Frontal cortex (tissue), 4 donors: ENCODE data around the gene SPN. TPM values are rescaled to one million over a fixed set of nuclear protein-coding genes. Genes with fewer than 3 reads are reported as not detected.
"Not testable (repeated sequence)": the region's sequence is repeated elsewhere in the genome, so short reads cannot be mapped to it uniquely, and the experiment has no call there.

Experiments
- DNase-seq, 2 donors: peaks; one replicate each; pipeline ENCODE4 v3.0.0; 2012; ENCODE audit warnings: low spot score in 2 of 2
- FAIRE-seq: peaks from 2 replicates; lab custom pipeline; 2012; peaks lifted over from hg19 to GRCh38; lab: Jason Lieb, UNC
- total RNA-seq: library from RNA; depleted of rRNA; stranded (reverse); fragments of >200 nt; gene quantifications from one replicate; pipeline ENCODE4 v1.2.3, GENCODE V29; 2014
- donor health status: control.
- donor health status: control.
- donor health status: control.

Gene SPN, protein sequence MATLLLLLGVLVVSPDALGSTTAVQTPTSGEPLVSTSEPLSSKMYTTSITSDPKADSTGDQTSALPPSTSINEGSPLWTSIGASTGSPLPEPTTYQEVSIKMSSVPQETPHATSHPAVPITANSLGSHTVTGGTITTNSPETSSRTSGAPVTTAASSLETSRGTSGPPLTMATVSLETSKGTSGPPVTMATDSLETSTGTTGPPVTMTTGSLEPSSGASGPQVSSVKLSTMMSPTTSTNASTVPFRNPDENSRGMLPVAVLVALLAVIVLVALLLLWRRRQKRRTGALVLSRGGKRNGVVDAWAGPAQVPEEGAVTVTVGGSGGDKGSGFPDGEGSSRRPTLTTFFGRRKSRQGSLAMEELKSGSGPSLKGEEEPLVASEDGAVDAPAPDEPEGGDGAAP
- total RNA-seq: under 0.01 TPM

DNA sequence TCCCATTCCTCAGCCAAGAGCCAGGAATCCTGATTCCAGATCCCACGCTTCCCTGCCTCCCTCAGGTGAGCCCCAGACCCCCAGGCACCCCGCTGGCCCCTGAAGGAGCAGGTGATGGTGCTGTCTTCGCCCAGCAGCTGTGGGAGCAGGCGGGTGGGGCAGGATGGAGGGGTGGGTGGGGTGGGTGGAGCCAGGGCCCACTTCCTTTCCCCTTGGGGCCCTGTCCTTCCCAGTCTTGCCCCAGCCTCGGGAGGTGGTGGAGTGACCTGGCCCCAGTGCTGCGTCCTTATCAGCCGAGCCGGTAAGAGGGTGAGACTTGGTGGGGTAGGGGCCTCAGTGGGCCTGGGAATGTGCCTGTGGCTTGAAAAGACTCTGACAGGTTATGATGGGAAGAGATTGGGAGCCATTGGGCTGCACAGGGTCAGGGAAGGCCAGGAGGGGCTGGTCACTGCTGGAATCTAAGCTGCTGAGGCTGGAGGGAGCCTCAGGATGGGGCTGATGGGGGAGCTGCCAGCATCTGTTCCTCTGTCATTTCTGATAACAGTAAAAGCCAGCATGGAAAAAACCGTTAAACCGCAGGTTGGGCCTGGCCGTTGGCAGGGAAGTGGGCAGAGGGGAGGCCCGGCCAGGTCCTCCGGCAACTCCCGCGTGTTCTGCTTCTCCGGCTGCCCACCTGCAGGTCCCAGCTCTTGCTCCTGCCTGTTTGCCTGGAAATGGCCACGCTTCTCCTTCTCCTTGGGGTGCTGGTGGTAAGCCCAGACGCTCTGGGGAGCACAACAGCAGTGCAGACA, at the start of gene SPN:
SPN (plus strand) TSS at position 232 of the 791 bp plus-strand sequence; CDS start at position 714, 482 bp downstream.
- DNase-seq (no peak), FAIRE-seq (no peak)

DNA sequence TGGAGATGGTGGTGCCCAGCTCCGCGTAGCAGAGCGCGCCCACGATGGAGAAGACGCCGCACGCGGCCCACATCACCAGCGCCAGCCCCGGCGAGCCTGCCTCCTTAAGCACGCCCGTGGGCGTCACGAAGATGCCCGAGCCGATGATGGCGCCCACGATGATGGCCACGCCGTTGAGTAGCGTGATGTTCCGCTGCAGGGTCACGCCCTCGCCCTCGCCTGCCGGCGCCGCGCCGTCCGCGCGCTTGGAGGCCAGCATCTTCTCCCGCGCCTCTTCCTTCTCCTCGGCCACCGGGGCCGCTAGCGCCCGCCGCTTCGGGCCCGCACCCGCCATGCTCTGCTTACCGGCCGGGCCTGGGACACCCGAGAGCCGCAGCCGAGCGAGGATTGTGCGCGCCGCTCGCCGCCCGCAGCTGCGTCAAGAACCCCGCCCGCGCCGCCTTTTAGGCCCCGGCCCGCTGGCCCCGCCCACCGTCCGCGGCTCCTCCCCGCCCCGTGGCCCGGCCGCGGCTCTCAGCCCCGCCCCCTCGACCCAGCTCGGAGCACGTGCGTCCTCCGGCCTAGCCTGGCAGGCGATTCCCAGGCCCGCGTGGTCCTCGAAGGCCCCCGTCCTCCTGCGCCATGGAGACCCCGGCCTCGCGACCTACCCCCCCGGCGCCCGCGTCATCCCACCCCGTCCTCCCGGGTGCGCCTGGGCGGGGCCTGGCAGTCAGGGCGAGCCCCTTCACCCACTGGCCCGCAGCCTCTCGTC, 49.6 kb upstream of the SPN start:
- peak; percentile 73 to 74 for DNase-seq
- not testable (repeated sequence) for FAIRE-seq

DNA sequence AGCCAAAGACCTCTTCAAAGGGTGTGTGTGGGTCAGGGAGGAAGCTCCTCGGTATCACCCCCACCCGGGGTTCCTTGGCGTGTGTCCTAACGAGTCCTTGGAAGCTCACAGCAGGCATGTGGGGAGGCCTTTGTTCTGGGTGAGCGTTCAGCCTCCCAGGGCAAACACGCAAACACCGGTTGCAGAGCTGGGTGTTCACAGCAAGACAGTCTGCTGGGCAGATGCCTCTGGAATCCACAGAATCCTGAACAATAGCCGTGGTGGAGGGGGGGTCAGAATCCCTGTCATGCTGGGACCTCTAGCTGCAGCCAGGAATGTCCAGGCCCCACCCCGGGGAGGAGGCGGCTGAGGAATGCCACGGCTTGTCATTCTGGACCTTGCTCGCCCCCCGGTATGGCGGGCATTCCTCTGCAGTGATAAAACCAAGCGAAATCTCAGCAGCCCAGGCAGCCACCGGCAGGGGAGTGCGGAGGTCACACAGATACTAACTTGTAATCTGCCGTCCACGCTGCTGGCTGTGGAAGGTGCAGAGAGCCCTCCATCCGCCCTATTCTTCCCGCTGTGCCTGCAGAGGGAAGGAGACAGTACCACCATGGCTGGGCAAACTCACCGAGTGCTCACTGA, 48.2 kb upstream of the SPN start:
- not testable (repeated sequence) for DNase-seq, FAIRE-seq

DNA sequence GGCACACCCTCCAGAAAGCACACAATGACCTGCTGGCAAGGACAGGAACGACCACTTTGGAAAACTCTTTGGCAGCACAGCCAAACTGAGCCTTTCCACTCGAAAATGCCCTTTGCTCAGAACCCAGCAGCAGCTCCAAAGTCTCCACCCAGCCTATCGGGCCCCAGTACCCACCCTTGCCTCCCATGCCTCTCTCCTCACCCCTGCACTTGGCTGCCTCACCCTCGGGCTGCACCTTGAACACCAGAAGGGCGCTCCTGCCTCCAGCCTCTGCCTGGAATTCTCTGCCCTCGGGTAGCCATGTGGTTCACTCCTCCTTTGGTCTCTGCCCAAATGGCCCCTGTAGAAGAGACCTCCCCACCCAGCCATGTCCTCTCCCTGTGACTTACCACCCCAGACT, 46.9 kb upstream of the SPN start:
- DNase-seq, FAIRE-seq: not testable (repeated sequence)

DNA sequence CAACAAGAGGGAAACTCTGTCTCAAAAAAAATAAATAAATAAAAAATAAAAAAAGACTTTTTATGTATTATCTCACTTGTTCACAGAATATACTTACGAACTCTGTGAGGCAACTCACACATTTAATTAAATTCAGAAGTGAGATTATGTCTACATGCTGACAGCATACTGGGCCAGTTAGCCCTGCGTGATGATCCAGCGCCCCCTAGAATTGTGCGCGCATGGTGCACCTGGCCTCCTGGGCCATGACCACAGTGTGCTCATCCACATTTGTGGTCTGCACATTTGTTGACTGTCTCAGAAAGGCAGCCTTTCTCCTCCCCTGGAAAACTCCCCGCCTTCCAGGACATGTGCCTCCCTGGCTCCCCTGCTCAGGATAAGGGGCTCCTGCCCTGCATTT, 42.5 kb upstream of the SPN start:
- not testable (repeated sequence) for FAIRE-seq, DNase-seq

DNA sequence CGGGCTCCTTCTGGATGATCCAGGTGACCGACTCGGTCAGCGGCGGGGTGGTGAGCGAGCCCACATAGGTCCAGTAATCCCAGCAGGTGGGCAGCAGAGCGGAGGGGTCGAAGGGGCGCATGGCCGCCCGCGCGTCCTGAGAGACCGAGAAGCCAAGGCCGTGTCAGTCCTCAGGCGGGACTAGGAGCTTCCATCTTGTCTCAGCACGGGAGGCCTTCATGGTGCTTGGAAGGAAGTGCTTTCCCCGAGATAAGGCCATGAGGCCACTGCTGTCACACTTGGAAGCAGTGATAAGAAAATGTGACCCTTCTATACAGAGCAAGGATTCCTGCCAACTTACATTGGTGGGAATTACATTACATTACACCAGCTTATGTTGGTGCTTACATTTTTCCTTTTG, 40.3 kb upstream of the SPN start:
- FAIRE-seq, DNase-seq: not testable (repeated sequence)

DNA sequence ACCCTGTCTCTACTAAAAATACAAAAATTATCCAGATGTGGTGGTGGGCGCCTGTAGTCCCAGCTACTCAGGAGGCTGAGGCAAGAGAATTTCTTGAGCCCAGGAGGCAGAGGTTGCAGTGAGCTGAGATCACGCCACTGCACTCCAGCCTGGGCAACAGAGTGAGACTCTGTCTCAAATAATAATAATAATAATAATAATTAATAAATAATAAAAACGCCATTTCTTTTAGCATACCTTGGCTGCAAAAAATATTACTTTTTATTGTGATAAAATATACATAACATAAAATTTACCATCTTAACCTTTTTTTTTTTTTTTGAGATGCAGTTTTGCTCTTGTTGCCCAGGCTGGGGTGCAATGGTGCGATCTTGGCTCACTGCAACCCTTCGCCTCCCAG, 39.8 kb upstream of the SPN start:
- not testable (repeated sequence) for DNase-seq, FAIRE-seq

DNA sequence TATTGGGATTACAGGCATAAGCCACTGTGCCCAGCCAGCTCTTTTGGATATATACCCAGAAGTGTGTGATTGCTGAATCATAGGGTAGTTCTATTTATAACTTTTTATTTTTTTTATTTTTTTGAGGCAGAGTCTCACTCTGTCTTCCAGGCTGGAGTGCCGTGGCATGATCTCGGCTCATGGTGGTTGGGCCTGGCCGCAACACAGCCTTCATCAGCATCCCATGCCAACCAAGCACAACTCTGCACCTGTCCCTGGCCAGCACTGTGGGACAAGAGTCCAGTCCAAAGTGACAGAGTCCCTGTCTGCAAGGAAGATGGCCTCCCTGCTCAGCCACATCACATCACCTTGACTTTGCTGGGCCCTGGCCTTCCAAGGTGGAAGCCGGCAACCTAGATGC, 37.9 kb upstream of the SPN start:
- DNase-seq, FAIRE-seq: not testable (repeated sequence)

DNA sequence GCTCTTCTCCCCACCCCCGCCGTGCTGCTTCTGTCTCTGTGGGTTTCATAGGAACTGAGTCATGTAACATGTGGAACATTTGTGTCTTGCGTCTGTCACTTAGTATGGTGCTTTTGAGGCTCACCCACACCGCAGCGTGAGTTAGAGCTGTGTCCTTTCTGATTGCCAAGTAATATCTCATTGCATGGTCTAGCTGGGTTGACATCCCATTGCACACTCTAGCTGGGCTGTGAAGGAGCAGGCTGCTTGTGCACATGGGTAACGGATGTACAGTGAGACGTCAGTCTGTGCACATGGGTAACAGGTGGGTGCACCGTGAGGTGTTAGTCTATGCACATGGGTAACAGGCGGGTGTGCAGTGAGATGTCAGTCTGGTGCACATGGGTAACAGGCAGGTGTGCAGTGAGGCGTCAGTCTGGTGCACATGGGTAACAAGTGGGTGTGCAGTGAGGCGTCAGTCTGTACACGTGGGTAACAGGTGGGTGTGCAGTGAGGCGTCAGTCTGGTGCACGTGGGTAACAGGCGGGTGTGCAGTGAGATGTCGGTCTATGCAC, 36.2 kb upstream of the SPN start:
- FAIRE-seq, DNase-seq: not testable (repeated sequence)

DNA sequence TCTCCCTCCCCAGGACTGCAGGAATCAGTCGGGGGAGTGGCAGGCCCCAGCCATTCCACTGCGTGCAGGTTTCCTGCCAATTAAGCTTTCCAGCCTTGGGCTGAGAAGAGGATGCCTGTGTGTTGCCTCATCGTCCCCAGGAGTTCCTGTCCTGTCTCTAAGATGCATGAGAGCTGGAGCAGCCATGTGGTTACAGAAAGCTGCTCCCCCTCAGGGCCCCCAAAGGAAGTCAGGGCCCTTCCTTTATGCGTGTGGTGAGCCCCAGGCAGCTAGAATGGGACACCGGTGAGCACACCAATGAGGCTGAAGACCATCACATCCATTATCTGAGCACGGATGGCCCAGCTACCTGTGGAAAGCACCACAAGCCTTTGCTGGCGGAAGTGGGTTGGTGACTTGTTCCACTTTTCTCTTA, 35.4 kb upstream of the SPN start:
- not testable (repeated sequence) for FAIRE-seq, DNase-seq

DNA sequence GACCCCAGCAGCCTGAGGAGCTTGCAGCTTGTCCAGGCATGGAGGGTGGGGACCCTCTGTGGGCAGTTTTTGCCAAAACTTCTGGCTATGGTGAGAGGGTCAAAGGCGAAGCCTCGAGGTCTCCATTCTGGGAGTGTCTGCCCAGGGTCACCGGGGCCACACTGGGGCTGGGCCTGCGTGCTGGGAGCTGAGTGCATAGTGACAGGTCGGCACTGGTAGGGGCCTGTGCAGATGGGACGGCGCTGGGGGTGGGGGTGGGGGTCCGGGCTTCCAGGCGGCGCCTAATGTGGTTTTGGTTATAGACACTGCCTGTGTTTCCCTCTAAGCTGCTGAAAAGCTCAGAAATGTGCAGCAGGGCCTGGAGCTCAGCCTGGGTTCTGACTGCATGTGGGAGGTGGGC, 34.3 kb upstream of the SPN start:
- not testable (repeated sequence) for DNase-seq, FAIRE-seq

DNA sequence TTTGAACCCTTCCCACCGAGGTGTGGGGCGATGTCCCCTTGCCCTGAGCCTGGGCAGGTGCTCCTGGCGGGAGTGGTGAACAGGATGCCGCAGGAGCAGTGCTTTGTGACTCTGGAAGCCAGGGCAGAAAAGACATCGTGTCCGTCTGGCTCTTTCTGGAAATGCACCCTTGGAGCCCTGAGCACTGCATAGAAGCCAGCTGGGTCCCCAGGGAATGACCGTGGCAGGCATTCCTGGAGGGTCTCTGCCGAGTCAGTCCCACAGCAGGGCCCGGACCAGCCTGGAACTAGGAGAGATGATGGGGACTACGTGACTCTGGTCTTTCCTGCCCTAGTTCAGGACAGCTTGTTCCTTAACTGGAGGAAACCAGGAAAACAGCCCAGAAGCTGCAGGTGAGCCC, 33.7 kb upstream of the SPN start:
- not testable (repeated sequence) for FAIRE-seq, DNase-seq

DNA sequence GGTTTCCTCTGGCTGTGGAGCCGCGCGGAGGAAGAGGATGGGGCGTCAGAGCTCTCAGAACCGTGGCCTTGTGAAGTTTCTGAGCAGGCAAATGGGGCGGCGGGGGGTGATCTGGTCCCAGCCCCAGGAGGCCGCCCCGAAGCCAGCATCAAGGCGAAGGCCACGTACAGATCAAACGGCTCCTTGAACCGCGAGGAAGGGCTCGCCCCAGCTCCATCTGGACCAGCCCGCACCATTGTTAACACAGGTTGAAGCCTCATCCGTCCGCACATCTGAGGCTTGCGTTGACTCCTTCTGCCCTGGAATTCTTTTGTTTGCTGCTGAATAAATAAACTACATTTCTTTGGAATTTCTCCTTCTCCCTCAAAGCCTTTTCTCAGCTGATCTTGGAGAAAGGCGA, 31.4 kb upstream of the SPN start:
- FAIRE-seq, DNase-seq: not testable (repeated sequence)

DNA sequence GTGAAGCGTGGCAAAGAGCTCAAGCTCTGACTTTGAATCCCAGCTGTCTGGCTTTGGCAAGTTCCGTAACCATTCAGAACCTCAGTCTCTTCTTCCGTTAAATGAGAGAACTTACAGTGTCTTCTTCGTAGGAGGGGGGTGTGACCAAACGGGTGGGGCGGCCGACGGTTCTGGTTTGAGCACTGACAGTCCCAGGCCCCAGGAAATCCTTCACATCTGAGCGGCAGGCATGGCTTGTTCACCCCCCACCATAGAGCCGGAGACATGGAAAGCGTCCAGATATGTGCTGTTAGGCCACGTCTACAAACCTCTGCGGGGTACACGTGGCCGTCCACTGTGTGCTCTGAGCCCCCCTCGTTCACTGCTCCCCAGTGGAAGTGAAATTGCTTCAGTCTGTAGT, 27.1 kb upstream of the SPN start:
- not testable (repeated sequence) for DNase-seq, FAIRE-seq

DNA sequence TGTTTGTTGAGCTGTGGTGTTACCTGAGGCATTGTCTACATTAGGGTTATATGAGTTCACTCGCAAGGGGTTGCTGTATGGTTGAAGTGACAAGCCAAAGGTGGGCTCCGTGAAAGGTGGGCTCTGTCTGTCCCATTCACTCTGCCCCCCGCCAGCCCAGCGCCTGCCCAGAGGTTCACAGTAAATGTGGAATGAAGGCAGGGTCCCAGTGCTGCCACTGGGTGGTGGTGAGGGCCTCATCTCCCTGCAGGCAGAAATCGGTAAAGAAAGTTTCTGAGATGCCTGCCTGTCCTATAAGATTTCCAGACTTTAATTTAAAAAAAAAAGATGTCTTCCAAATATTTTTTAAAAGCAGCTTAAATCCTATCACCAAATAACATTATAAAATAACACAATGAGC, 26.7 kb upstream of the SPN start:
- FAIRE-seq, DNase-seq: not testable (repeated sequence)

DNA sequence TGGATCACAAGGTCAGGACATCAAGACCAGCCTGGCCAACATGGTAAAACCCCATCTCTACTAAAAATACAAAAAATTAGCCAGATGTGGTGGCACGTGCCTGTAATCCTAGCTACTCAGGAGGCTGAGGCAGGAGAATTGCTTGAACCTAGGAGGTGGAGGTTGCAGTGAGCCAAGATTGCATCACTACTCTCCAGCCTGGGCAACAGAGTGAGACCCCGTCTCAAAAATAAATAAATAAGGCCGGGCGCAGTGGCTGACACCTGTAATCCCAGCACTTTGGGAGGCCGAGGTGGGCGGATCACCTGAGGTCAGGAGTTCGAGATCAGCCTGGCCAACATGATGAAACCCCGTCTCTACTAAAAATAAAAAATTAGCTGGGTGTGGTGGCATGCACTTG, 24.3 kb upstream of the SPN start:
- FAIRE-seq, DNase-seq: not testable (repeated sequence)

DNA sequence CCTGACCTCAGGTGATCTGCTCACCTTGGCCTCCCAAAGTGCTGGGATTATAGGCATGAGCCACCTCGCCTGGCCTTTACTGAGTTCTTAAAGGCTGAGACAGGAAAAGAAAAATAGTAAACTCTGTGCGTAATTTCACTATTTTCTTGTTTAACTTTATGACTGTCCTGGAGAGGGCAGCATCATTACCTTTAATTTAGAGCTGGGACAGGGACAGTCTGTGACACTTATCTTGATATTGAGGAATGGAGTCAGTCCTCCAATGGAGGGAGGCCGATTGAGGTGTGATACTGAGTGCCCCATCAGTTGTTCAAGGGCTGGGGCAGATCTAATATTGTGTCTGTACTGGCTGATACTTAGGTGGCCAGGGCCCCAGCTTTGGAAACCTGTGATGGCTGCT, 21.5 kb upstream of the SPN start:
- no peak for FAIRE-seq
- DNase-seq: no peak

DNA sequence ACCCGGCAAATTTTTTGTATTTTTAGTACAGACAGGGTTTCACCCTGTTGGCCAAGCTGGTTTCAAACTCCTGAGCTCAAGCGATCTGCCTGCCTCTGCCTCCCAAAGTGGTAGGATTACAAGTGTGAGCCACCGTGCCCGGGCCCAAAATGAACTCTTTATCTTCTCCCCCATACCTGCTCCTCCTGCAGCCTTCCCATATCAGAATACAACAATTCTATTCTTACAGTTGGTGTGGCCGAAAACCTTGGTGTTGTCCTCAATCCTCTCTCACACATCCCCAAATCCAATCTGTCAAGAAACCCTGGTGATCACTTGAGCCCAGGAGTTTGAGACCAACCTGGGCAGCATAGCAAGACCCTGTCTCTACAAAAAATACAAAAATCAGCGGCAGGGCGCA, 19.5 kb upstream of the SPN start:
- FAIRE-seq: no peak
- DNase-seq: no peak

DNA sequence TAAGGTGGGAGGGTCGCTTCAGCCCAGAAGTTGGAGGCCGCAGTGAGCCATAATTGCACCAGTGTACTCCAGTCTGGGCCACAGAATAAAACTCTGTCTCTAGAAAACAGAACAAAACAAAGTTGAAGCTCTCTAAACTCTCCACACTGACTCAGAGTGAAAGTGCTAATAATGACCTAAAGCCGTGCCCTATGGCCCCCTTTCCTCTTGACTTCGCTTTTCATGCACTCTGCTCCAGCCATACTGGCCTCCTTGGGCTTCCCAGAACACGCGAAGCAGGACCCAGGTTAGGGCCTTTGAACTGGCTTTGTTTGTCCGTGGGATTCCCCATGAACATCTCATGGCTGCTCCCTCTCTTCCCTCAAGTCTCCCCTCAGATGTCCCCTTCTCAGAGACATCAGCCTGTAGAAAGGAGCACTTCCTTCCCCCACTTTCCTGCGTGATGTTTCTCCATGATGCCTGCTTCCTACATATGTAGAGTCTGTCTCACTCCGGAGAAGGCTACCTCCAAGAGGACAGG, 18.6 kb upstream of the SPN start:
- FAIRE-seq (no peak), DNase-seq (no peak)
